Anterior cingulate cortex (tissue), 58 donors: Measurements from ENCODE around the gene IGDCC3.

Experiments used
- DNase-seq, 58 donors: peaks; one replicate each; lab custom pipeline; 2025; lab: John Stamatoyannopoulos, UW

IGDCC3 gene

GRCh38 chr15:65377976-65378366, at the start of gene IGDCC3:
TSS of gene IGDCC3 (minus strand) at chr15:65378002. CDS start at chr15:65377788, 214 bp downstream.
- peak in 36 of 58 donors; percentile 12 to 69 (median 36) for DNase-seq

GRCh38 chr15:65426216-65426853, 48.5 kb upstream of the IGDCC3 start:
- DNase-seq = no peak

- DNase-seq = no peak
Observed at GRCh38 chr15:65424683-65425082, 46.9 kb upstream of the IGDCC3 start.

GRCh38 chr15:65423976-65424679, 46.3 kb upstream of the IGDCC3 start:
- DNase-seq = no peak

GRCh38 chr15:65423150-65423975, 45.6 kb upstream of the IGDCC3 start:
- DNase-seq = no peak

- DNase-seq = peak in 41 of 58 donors; percentile 12 to 77 (median 37)
Observed at GRCh38 chr15:65421360-65422215, 43.8 kb upstream of the IGDCC3 start.

- no peak for DNase-seq
Observed at GRCh38 chr15:65420975-65421359, 43.2 kb upstream of the IGDCC3 start.

GRCh38 chr15:65418596-65418995, 40.8 kb upstream of the IGDCC3 start:
- DNase-seq = no peak

GRCh38 chr15:65416845-65417416, 39.1 kb upstream of the IGDCC3 start:
- peak in 7 of 58 donors; percentile 3 to 43 (median 12) for DNase-seq

- DNase-seq = peak in 35 of 58 donors; percentile 10 to 46 (median 29)
Observed at GRCh38 chr15:65414841-65415621, 37.2 kb upstream of the IGDCC3 start.

GRCh38 chr15:65413760-65414144, 36.0 kb upstream of the IGDCC3 start:
- no peak for DNase-seq

- DNase-seq = no peak
Observed at GRCh38 chr15:65413051-65413759, 35.4 kb upstream of the IGDCC3 start.

- no peak for DNase-seq
Observed at GRCh38 chr15:65412556-65412955, 34.8 kb upstream of the IGDCC3 start.

- DNase-seq = no peak
Observed at GRCh38 chr15:65411465-65412071, 33.8 kb upstream of the IGDCC3 start.

- no peak for DNase-seq
Observed at GRCh38 chr15:65410972-65411371, 33.2 kb upstream of the IGDCC3 start.

- peak in 1 of 58 donors; percentile 17 for DNase-seq
Observed at GRCh38 chr15:65410036-65410435, 32.2 kb upstream of the IGDCC3 start.

GRCh38 chr15:65409036-65409631, 31.3 kb upstream of the IGDCC3 start:
- DNase-seq = no peak
